GM12873 (cell line): Measurements from ENCODE around the gene ARIH1.

Experiments used
- TF ChIP-seq, protein P1 (sequence below): IDR thresholded peaks from 2 replicates; pipeline ENCODE4 v1.5.1; 2012; ENCODE audit warnings: low read depth, mild to moderate bottlenecking, moderate library complexity, low read length, control low read depth; ENCODE audit not compliant: insufficient read depth; ENCODE audit errors: missing control alignments

ARIH1 gene

DNA sequence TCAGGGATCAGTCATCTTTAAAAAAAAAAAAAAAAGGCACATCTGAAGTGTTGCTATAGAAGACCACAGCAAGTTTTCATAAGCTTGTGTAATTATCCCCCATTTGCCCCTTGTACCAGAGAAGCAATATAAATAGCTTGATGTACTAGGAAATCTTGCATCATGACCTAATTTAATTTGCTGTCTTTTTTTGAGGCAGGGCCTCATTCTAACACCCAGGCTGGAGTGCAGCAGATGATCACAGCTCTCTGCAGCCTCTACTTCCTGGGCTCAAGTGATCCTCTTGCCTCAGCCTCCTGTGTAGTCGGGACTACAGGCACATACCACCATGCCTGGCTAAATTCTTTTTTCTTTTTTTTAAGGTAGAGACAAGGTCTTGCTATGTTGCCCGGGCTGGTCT, 88.7 kb downstream of the ARIH1 start:
- TF ChIP-seq, protein P1, sequence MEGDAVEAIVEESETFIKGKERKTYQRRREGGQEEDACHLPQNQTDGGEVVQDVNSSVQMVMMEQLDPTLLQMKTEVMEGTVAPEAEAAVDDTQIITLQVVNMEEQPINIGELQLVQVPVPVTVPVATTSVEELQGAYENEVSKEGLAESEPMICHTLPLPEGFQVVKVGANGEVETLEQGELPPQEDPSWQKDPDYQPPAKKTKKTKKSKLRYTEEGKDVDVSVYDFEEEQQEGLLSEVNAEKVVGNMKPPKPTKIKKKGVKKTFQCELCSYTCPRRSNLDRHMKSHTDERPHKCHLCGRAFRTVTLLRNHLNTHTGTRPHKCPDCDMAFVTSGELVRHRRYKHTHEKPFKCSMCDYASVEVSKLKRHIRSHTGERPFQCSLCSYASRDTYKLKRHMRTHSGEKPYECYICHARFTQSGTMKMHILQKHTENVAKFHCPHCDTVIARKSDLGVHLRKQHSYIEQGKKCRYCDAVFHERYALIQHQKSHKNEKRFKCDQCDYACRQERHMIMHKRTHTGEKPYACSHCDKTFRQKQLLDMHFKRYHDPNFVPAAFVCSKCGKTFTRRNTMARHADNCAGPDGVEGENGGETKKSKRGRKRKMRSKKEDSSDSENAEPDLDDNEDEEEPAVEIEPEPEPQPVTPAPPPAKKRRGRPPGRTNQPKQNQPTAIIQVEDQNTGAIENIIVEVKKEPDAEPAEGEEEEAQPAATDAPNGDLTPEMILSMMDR = no peak

DNA sequence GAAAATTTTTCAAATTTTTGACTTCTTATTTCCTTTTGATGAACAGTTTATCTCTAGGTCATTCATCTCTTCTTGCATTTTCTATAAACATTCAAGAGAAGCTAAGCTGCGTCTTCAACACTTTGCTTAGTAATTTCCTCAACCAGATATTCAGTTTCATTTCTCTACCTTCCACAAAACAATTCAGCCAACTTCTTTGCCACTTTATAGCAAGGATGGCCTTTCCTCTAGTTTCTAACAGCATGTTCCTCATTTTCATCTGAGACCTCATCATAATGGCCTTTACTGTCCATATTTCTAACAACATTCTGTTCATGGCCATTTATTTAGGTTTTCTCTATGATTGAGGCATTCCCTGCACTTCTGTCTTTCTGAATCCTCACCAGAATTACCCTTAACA, 90.0 kb downstream of the ARIH1 start:
- TF ChIP-seq, protein P1 = no peak

DNA sequence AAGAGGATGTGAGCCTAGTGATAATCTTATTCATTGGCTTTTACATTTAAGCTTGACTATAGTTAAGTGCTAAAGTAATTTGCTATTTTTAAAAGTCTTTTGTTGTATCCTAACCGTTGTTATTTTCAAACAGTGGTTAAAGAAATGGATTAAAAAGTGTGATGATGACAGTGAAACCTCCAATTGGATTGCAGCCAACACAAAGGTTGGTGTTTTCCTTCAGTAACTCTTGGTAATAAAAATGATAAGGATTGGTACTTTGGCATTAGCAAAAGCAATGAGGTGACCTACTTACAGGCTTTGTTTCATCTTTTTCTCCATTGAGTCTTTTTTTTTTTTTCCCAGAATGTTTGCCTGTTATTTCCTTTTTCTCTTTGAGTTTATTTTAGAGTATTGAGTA, 92.8 kb downstream of the ARIH1 start:
- TF ChIP-seq, protein P1 = no peak

DNA sequence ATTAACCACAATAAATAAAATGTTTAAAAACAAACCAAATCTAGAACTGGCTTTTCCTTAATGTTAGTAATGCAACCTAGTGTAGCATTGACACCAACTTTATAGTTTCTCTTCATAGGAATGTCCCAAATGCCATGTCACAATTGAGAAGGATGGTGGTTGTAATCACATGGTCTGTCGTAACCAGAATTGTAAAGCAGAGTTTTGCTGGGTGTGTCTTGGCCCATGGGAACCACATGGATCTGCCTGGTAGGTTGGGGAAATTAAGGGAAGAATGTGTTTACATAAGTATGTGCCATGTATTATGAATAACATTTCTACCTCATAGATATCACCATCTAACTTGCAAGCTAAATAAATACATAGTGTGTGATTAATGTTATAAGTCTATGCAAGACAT, 95.9 kb downstream of the ARIH1 start:
- TF ChIP-seq, protein P1 = no peak

DNA sequence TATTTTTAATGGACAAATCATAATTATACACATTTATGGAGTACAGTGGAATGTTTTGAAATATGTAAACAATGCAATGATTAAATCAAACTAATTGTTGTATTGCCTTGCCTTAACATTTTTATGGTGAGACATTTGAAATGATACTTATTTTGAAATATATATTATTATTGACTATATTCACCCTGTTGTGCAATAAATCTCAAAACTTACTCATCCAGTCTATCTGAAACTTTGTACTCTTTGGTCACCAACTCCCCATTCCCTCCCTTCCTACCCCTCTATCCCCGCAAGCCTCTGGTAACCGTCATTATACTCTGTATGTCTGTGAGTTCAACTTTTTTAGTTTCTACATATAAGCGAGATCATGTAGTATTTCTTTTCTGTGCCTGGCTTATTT, 105.7 kb downstream of the ARIH1 start:
- TF ChIP-seq, protein P1 = no peak

DNA sequence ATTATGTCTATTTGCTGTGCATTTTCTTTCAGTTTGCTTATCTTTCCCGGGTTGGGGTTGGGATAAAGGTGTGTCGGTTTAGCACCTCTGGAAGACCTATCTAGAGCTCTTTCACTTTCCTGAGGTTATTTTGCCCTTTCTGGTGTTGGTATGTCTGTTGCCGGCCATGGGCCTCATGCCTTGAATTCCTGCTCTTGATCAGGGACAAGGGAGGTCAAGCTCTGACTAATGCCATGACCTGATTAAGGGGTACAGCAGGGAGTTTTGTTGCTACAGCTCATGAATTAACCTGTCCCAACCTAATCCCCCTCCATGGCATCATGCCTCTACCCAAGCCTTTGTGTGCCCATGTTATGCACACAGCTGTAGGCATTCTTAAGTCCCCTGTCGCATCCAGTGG, 109.9 kb downstream of the ARIH1 start:
- TF ChIP-seq, protein P1 = no peak

DNA sequence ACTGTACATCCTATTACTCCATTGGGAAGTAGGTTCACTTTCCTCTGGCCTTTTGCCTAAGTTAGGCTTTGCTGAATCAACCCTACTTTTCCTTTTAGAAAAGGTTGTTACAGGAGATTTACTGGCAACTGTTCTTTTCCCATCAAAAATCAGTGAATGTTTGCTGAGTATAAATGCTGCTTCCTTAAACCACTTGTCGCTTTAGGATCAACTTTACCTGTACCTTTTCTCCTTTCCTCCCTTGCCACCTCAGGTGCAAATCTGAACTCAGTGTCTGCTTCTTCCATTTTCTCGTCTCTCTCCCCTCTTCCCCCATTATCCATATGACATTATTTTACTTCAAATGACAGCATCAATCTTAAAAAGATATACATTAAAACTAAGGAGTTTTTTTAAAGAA, 110.9 kb downstream of the ARIH1 start:
- TF ChIP-seq, protein P1 = no peak
